ENCODE results near the gene STAC3. TPM values are rescaled to one million over a fixed set of nuclear protein-coding genes. Genes with fewer than 3 reads are reported as not detected.

The STAC3 gene
- total RNA-seq, 1 donor from 2014 or later, result not detected

Other genes with a start within 250 kb of the STAC3 start
- 11.1 and 11.2 TPM in 2 replicates for gene ZBTB39, start 244.6 kb downstream of the STAC3 start, total RNA-seq
- gene TAC3, start 234.7 kb downstream of the STAC3 start, total RNA-seq, result not detected in 2 replicates
- gene MYO1A, start 201.1 kb downstream of the STAC3 start, total RNA-seq, result not detected in 2 replicates
- 7.8 and 10.7 TPM in 2 replicates for gene NEMP1, start 172.4 kb downstream of the STAC3 start, total RNA-seq
- 9.6 and 26.9 TPM in 2 replicates for gene NAB2, start 162.1 kb downstream of the STAC3 start, total RNA-seq
- 39.6 and 40.5 TPM in 2 replicates for gene STAT6, start 139.8 kb downstream of the STAC3 start, total RNA-seq
- 1.7 and 3.2 TPM in 2 replicates for gene LRP1, start 122.7 kb downstream of the STAC3 start, total RNA-seq
- not detected in 2 replicates for gene LRP1-AS, start 103.6 kb downstream of the STAC3 start, total RNA-seq
- 0.51 TPM in 1 of 2 replicates, not detected in the other for gene NXPH4, start 34.4 kb downstream of the STAC3 start, total RNA-seq
- 140 and 291 TPM in 2 replicates for gene SHMT2, start 21.5 kb downstream of the STAC3 start, total RNA-seq
- 8.8 and 9.8 TPM in 2 replicates for gene R3HDM2, start 179.9 kb upstream of the STAC3 start, total RNA-seq
- not detected in 2 replicates for gene INHBC, start 183.6 kb upstream of the STAC3 start, total RNA-seq
- gene INHBE, start 204.1 kb upstream of the STAC3 start, total RNA-seq, result not detected in 2 replicates
- gene GLI1, start 208.6 kb upstream of the STAC3 start, total RNA-seq, result 0.17 and 0.47 TPM in 2 replicates
- gene ARHGAP9, start 228.7 kb upstream of the STAC3 start, total RNA-seq, result not detected in 2 replicates
- 71.6 and 81.2 TPM in 2 replicates for gene MARS1, start 236.9 kb upstream of the STAC3 start, total RNA-seq

Data from dermis blood vessel endothelial cell (primary cell).